Stimulated activated CD8-positive, alpha-beta memory T cell treated with anti-CD3 and anti-CD28 coated beads, Interleukin-7, amount 100 ng/mL, for 1 hour (primary cell): ENCODE data around the gene LIMK2.
"Not testable (repeated sequence)": the region's sequence is repeated elsewhere in the genome, so short reads cannot be mapped to it uniquely, and the experiment has no call there.

Experiments
- DNase-seq, 2 donors: peaks; one replicate each; pipeline ENCODE4 v3.0.0-alpha.2; 2020; ENCODE audit warnings: low read depth in 2 of 2

The LIMK2 gene

GRCh38 chr22:31211482-31211861 is 626 bp upstream of the LIMK2 start:
- DNase-seq: no peak

DNA sequence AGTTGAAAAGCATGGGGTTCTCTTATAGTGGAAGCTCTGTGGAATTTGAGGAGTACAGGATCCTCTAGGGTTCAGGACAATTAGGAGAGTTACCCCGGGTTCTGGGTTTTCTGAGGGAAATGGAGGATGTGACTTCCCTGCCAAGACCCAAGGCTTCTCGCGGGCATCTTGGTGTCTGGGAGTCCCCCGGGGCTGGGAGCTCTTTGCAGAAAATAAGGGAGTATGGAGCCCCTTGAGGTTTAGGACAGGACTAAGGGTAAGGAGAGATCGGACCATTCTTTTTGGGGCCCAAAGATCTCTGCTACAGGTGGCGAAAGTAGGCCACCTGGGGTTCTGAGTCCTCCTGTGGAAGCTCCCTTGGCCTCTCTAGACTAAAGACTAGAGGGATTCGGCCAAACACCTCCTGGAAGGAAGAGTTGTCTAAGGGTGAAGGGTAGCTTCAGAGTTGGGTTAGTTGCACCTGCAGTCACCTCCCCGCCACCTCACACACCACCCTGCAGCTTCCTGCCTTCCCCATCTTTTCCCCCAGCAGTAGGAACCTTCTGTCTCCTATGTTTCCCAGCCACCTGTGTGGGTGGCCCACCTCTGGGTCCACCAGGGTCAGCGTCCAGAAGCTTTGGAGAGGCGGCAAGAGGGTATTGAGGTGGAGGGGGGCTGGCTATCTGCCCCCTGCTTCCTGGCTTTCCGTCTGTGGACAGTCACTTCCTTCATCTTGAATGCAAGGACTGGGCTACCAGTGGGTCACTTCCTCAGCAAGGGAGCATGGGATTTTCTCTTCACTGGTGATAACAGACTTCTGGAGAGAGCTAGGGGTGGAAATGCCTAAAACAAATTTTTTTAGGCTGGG is 908 bp downstream of the LIMK2 start:
- no peak for DNase-seq

DNA sequence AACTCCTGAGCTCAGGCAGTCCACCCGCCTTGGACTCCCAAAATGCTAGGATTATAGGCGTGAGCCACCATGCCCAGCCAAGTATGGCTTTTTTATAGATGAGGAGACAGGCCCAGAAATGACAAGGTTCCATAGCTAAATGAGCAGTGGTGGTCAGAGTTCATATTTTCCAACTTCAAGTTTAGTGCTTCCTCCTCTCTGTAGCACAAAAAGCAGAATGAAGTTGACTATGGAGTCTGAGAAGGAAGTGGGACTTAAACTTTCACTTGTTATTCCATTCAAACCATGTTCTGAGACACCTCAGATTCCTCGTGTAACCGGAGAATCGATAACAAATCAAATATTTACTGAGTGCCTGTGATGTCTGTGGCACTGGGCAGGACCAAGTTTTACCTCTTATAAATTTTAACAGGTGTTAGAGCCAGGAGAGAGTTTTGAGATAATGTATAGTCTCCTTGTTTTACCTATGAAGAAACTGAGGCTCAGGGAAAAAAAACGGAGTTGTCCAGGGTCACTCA is 3.0 kb downstream of the LIMK2 start:
- DNase-seq: no peak

DNA sequence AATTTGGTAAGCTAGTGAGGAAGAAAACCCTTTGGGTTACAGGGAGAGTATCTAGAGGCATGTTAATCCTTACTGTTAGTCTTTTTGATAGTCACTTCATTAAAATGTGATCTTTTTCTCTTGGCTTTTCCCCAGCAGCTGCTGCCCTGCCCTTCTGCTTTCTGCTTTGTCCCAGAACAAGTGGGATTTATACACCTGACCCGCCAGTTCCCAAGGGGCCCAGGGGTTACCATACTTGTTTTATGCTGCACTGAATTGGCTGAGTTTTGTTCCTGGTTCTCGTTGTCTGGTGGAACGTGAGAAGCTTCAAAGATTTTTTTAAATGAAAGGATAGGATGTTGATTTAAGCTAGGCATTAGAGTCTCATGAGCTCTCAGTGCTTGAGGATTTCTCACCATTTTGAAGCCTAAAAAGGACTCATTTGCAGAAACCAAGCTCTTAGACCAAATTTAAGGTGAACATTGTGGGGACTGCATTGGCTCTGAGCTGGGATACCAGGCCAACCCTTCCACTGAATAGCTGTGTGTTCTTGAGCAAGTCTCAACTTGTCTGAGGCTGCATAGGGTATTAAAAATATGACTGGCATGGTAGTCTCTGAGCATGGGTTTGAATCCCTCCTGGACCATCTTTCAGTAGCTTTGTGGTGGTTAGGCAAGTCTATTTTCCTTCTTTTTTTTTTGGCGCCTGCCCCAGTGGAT is 6.6 kb downstream of the LIMK2 start:
- no peak for DNase-seq

DNA sequence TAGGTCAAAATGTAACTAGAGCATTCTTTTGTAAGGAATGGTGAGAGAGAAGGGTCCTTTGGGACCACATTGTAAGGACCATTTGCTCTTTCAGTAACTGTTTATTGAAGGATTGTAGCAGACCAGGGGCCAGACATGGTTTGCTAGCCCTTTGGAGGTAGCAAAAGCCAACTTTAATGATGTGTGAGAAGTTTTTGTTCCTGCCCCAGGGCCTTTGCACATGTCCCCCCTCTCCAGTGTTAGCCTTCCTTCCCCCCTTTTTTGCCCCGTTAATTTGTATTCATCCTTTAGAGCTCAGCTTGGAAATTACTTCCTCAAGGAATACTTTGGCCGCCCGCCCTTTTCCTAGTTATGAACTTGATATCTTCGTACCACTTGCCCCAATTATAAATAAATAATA is 9.0 kb downstream of the LIMK2 start:
- DNase-seq: no peak

DNA sequence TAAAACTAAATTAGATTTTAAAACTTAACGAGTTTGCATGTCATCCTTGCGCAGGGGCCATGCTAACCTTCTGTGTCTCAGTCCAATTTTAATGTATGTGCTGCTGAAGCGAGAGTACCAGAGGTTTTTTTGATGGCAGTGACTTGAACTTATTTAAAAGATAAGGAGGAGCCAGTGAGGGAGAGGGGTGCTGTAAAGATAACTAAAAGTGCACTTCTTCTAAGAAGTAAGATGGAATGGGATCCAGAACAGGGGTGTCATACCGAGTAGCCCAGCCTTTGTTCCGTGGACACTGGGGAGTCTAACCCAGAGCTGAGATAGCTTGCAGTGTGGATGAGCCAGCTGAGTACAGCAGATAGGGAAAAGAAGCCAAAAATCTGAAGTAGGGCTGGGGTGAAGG is 10.6 kb downstream of the LIMK2 start:
- DNase-seq: no peak

DNA sequence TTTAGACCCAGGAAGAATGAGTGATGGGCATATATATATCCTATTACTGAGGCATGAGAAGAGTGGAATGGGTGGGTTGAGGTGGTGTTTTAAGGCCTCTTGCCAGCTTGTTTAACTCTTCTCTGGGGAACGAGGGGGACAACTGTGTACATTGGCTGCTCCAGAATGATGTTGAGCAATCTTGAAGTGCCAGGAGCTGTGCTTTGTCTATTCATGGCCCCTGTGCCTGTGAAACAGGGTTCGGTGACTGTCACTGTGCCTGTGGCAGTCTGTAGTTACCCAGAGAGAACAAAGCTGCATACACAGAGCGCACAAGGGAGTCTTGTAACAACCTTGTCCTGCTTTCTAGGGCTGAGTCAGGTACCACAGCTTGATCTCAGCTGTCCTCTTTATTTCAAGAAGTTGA is 11.7 kb downstream of the LIMK2 start:
- no peak for DNase-seq

- not testable (repeated sequence) for DNase-seq
Measured at GRCh38 chr22:31224691-31225090, 12.6 kb downstream of the LIMK2 start.

- no peak for DNase-seq
Measured at GRCh38 chr22:31227186-31227585, 15.1 kb downstream of the LIMK2 start.

GRCh38 chr22:31229402-31230079 is 17.4 kb downstream of the LIMK2 start:
- DNase-seq: no peak

- DNase-seq: no peak
Measured at GRCh38 chr22:31230155-31230870, 18.2 kb downstream of the LIMK2 start.

DNA sequence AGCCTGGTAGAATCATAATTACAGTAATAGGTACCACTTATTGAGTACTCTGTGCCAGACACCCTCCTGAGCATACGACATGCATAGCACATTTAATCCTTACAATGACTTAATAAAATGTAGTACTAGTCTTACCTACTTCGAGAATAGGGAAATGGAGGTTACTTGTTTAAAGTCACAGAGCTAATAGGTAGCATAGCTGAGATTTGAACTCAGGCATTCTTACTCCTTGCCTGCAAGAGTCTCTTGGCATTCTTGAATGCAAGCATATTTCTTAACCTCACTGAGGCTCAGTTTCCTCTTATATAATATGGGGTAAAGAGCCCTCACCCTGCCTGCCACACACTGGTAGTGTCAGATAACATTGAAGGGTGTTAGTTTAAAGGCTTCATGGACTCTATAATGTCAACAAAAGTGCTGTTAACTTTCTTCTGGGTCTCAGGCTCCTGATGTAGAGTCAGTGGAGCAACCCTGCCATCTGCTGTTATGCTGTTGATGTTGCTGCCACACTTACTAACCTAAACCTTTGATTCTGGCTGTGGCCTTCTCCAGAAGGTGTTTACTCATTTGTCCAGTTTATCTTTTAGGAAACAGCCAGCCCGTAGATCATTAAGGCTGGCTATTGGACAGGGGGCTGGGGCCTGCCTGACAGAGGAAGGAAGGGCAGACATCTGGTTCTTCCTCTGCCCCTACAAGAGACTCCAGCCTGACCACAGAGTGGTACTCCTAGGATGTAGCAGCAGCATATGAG is 18.9 kb downstream of the LIMK2 start:
- no peak for DNase-seq

DNA sequence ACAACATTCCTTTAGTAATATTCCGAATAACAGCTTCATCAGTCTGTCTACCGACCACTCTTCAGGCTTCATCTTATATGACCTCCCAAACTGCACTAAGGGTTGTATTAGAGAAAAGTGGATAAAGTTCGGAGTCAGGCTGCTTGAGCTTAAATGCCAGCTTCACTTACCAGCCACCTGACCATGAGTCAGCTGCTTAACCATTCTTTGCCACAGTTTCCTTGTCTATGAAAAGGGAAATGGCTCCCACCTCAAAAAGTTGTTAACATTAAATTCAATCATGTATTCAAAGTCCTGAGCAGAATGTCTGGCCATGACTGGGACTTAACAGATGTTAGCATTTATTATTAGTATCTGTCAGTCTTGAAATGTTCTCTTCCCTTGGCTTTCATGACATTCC is 20.9 kb downstream of the LIMK2 start:
- DNase-seq: no peak

- no peak for DNase-seq
Measured at GRCh38 chr22:31235081-31235480, 23.0 kb downstream of the LIMK2 start.

DNA sequence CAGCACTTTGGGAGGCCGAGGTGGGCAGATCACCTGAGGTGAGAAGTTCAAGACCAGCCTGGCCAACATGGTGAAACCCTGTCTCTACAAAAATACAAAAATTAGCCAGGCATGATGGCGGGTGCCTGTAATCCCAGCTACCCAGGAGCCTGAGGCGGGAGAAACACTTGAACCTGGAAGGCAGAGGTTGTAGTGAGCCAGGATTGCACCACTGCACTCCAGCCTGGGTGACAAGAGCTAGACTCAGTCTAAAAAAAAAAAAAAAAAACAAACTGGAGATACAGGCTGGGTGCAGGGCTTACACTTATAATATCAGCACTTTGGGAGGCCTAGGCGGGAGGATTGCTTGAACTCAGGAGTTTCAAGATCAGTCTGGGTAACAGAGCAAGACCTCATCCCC is 23.9 kb downstream of the LIMK2 start:
- DNase-seq: not testable (repeated sequence)

GRCh38 chr22:31238057-31238456 is 26.0 kb downstream of the LIMK2 start:
- DNase-seq: no peak

DNA sequence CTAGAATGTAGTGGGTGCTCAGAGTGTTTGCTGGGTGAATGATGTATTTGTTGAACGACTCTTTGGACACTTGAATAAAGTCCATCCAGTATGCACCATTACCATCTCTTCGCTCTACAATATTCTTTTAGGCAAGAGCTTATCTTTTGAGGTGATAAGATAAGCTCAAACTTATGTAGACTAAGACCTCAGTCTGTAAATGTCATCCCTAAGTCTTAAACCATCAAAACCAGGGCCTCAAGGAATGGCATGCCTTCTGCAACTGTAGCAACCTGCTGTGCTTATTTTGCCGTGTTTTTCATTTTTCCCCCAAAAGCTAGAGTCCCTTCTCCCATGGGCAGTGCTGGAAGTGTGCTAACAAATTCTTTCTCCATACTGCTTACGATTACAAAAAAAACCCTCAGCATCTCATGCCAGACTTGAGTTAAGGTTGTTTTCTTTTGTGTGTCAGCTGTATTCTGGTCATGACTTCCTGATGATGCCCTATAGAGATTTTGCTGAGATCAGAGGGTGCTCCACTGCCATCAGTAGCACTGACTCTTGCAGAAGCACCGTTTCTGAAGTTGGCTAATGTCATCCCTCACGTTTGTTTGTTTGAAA is 27.8 kb downstream of the LIMK2 start:
- no peak for DNase-seq

- DNase-seq: no peak
Measured at GRCh38 chr22:31241200-31241599, 29.1 kb downstream of the LIMK2 start.

DNA sequence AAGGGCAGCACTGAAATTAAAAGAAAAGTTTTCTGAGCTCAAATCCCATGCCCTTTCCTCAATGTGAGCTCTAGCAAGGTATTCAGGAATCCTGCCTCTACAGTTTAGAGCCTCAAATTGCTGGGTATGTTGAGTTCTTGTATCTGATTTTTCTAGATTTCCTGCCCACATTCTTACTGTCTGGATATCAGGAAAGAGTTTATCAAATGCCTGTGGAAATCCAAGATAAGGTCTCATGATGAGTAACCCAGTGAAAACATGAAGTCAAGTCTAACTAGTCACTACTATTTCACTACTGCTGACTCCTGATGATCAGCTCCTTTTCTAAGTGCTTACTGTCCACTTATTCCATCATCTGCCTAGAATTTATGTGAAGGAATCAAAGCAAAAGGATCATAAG is 29.8 kb downstream of the LIMK2 start:
- DNase-seq: no peak

- no peak for DNase-seq
Measured at GRCh38 chr22:31243339-31244045, 31.4 kb downstream of the LIMK2 start.
